Uterus (tissue), 4 donors: ENCODE results near the gene MRFAP1. TPM values are rescaled to one million over a fixed set of nuclear protein-coding genes. Genes with fewer than 3 reads are reported as not detected.

ENCODE experiments used
- DNase-seq, 2 donors: peaks; one replicate each; pipeline ENCODE4 v3.0.0-alpha.2; 2019 to 2020
- H3K27ac ChIP-seq, 2 donors: fragments of 200-600 bp; sonication (generic); 1 replicate in 1 of 2; 2 replicates in 1 of 2; pipeline ENCODE4 v1.5.1; 2016 to 2018
- H3K27me3 ChIP-seq, 2 donors: fragments of 200-600 bp; sonication (generic); one replicate each; pipeline ENCODE4 v1.5.1; 2018 to 2019; ENCODE audit warnings: control low read depth in 1 of 2
- H3K36me3 ChIP-seq, 2 donors: fragments of 200-600 bp; sonication (generic); one replicate each; pipeline ENCODE4 v1.5.1; 2019; ENCODE audit warnings: control low read depth in 1 of 2
- H3K4me1 ChIP-seq, 2 donors: fragments of 200-600 bp; sonication (generic); one replicate each; pipeline ENCODE4 v1.5.1; 2018 to 2019; ENCODE audit warnings: control low read depth in 1 of 2
- H3K4me3 ChIP-seq, 2 donors: fragments of 200-600 bp; sonication (generic); 1 replicate in 1 of 2; 2 replicates in 1 of 2; pipeline ENCODE4 v1.5.1; 2018 to 2019; ENCODE audit warnings: mild to moderate bottlenecking in 1 of 2
- H3K9me3 ChIP-seq, 2 donors: fragments of 200-600 bp; sonication (generic); one replicate each; pipeline ENCODE4 v1.5.1; 2019; ENCODE audit warnings: control low read depth in 1 of 2
- CTCF ChIP-seq, 4 experiments: fragments of 200-600 bp in 2 of 4; fragments of 450-650 bp in 2 of 4; sonication (generic) in 2 of 4; IDR thresholded peaks; one replicate each; pipeline ENCODE4 v1.5.1; 2016 to 2019; ENCODE audit warnings: antibody characterized with exemption in 4 of 4, mild to moderate bottlenecking in 2 of 4, moderate library complexity in 1 of 4
- POLR2A ChIP-seq, 2 donors: fragments of 450-650 bp; IDR thresholded peaks; one replicate each; pipeline ENCODE4 v1.6.1; 2016; ENCODE audit warnings: antibody characterized with exemption in 2 of 2, mild to moderate bottlenecking in 1 of 2, moderate library complexity in 1 of 2
- intact Hi-C: fragments of 100-400 bp; cut with DNase I; formaldehyde crosslinking; loops from one replicate; pipeline ENCODE4 v1.15.1; 2023; ENCODE audit warnings: low total_unique reads
- total RNA-seq, 4 donors: library from RNA; depleted of rRNA in 3 of 4; stranded (reverse); fragments of >200 nt in 3 of 4; gene quantifications; one replicate each; pipeline versions ENCODE4 v1.1.0 to v1.2.4, GENCODE V29; 2014 to 2023
- donor health status: DM: yes; HTN: yes; CAD: no.

MRFAP1 gene
- total RNA-seq, 4 donors from 2014 or later: 29.2 to 263 (median 174) TPM

- H3K27me3 ChIP-seq: no peaks in the 10 kb centered on the region
- H3K27ac ChIP-seq: no peak overlapping the region
- no peak overlapping the region for H3K4me3 ChIP-seq
- no peak for DNase-seq
- TF ChIP-seq POLR2A (IDR thresholded peaks at IDR 0.05): no peak
- no peak for TF ChIP-seq CTCF (IDR thresholded peaks at IDR 0.05)
- intact Hi-C loops: no loop called here
- no peaks in the 10 kb centered on the region for H3K9me3 ChIP-seq
- no peaks in the 10 kb centered on the region for H3K36me3 ChIP-seq
- peaks cover 0 to 6% of the 10 kb centered on the region in 2 donors for H3K4me1 ChIP-seq
Measured at GRCh38 chr4:6655924-6656323, 15.4 kb downstream of the MRFAP1 start.

GRCh38 chr4:6657242-6658208 lies 17.0 kb downstream of the MRFAP1 start:
- peak overlapping the region; percentile 84 for H3K27ac ChIP-seq
- TF ChIP-seq CTCF (IDR thresholded peaks at IDR 0.05) (no peak), POLR2A (IDR thresholded peaks at IDR 0.05) (no peak)
- intact Hi-C loops: no loop called here
- H3K9me3 ChIP-seq: no peaks in the 10 kb centered on the region
- no peaks in the 10 kb centered on the region for H3K36me3 ChIP-seq
- DNase-seq: no peak
- no peaks in the 10 kb centered on the region for H3K27me3 ChIP-seq
- peaks cover 0 to 6% of the 10 kb centered on the region in 2 donors for H3K4me1 ChIP-seq
- no peak overlapping the region for H3K4me3 ChIP-seq

GRCh38 chr4:6658209-6658595 lies 17.7 kb downstream of the MRFAP1 start:
- H3K27ac ChIP-seq: peak overlapping the region; percentile 84
- peak overlapping the region in 1 of 2 donors; percentile 29 for H3K4me3 ChIP-seq
- H3K9me3 ChIP-seq: no peaks in the 10 kb centered on the region
- TF ChIP-seq POLR2A (IDR thresholded peaks at IDR 0.05): no peak
- no peak for TF ChIP-seq CTCF (IDR thresholded peaks at IDR 0.05)
- intact Hi-C loops: no loop called here
- no peaks in the 10 kb centered on the region for H3K36me3 ChIP-seq
- H3K4me1 ChIP-seq: peaks cover 0 to 6% of the 10 kb centered on the region in 2 donors
- DNase-seq: no peak
- H3K27me3 ChIP-seq: no peaks in the 10 kb centered on the region

GRCh38 chr4:6658597-6659075 lies 18.2 kb downstream of the MRFAP1 start:
- peak in 1 of 2 donors; percentile 53 for DNase-seq
- TF ChIP-seq POLR2A (IDR thresholded peaks at IDR 0.05) (no peak), CTCF (IDR thresholded peaks at IDR 0.05) (peak in 1 of 4 experiments; percentile 9)
- intact Hi-C loops: no loop called here

GRCh38 chr4:6659897-6660296 lies 19.4 kb downstream of the MRFAP1 start:
- TF ChIP-seq POLR2A (IDR thresholded peaks at IDR 0.05): no peak
- no peak for TF ChIP-seq CTCF (IDR thresholded peaks at IDR 0.05)
- Histone ChIP-seq H3K4me3 (no peak overlapping the region), H3K4me1 (peaks cover 0 to 14% of the 10 kb centered on the region in 2 donors), H3K36me3 (no peaks in the 10 kb centered on the region), H3K27ac (no peak overlapping the region), H3K9me3 (no peaks in the 10 kb centered on the region), H3K27me3 (no peaks in the 10 kb centered on the region)
- intact Hi-C loops: no loop called here
- no peak for DNase-seq

More at GRCh38 chr4:6658597-6659075, 18.2 kb downstream of the MRFAP1 start:
- no peaks in the 10 kb centered on the region for H3K27me3 ChIP-seq
- H3K27ac ChIP-seq: peak overlapping the region; percentile 84
- H3K4me3 ChIP-seq: peak overlapping the region; percentile 29 to 35
- H3K36me3 ChIP-seq: no peaks in the 10 kb centered on the region
- no peaks in the 10 kb centered on the region for H3K9me3 ChIP-seq
- H3K4me1 ChIP-seq: peaks cover 0 to 6% of the 10 kb centered on the region in 2 donors
